GM19099 (cell line): Measurements from ENCODE around the gene ARID2.

Experiments used
- POLR2A ChIP-seq: IDR thresholded peaks from 3 replicates; pipeline ENCODE4 v1.6.1; 2011; ENCODE audit warnings: low read depth; ENCODE audit not compliant: insufficient read length; ENCODE audit errors: extremely low read depth

The ARID2 gene

GRCh38 chr12:45729233-45730083 lies at the start of gene ARID2:
TSS of gene ARID2 (plus strand) at chr12:45729706. CDS start at chr12:45729837, 131 bp downstream.
- TF ChIP-seq POLR2A: peak; percentile 2

- TF ChIP-seq POLR2A: no peak
Measured at GRCh38 chr12:45680362-45680761, 49.1 kb upstream of the ARID2 start.

- TF ChIP-seq POLR2A: no peak
Measured at GRCh38 chr12:45681465-45681864, 48.0 kb upstream of the ARID2 start.

GRCh38 chr12:45685680-45686079 lies 43.8 kb upstream of the ARID2 start:
- TF ChIP-seq POLR2A: no peak

GRCh38 chr12:45687081-45688015 lies 42.2 kb upstream of the ARID2 start:
- TF ChIP-seq POLR2A: no peak

GRCh38 chr12:45688183-45688582 lies 41.3 kb upstream of the ARID2 start:
- TF ChIP-seq POLR2A: no peak

GRCh38 chr12:45695035-45695434 lies 34.5 kb upstream of the ARID2 start:
- TF ChIP-seq POLR2A: no peak

GRCh38 chr12:45695606-45696005 lies 33.9 kb upstream of the ARID2 start:
- no peak for TF ChIP-seq POLR2A

- no peak for TF ChIP-seq POLR2A
Measured at GRCh38 chr12:45696049-45696448, 33.5 kb upstream of the ARID2 start.

GRCh38 chr12:45697371-45697770 lies 32.1 kb upstream of the ARID2 start:
- TF ChIP-seq POLR2A: no peak

GRCh38 chr12:45701296-45701695 lies 28.2 kb upstream of the ARID2 start:
- TF ChIP-seq POLR2A: no peak

GRCh38 chr12:45703942-45704341 lies 25.6 kb upstream of the ARID2 start:
- no peak for TF ChIP-seq POLR2A

GRCh38 chr12:45704968-45705367 lies 24.5 kb upstream of the ARID2 start:
- no peak for TF ChIP-seq POLR2A

- no peak for TF ChIP-seq POLR2A
Measured at GRCh38 chr12:45705404-45705803, 24.1 kb upstream of the ARID2 start.

GRCh38 chr12:45707241-45707857 lies 22.2 kb upstream of the ARID2 start:
- TF ChIP-seq POLR2A: no peak
